HG03139 (cell line): ENCODE results near the gene MSI2.

ENCODE experiments used
- ATAC-seq: cut with Tn5 transposase; IDR thresholded peaks from one replicate; pipeline ENCODE4 v1.9.1; 2021; ENCODE audit not compliant: unreplicated experiment

Gene MSI2

DNA sequence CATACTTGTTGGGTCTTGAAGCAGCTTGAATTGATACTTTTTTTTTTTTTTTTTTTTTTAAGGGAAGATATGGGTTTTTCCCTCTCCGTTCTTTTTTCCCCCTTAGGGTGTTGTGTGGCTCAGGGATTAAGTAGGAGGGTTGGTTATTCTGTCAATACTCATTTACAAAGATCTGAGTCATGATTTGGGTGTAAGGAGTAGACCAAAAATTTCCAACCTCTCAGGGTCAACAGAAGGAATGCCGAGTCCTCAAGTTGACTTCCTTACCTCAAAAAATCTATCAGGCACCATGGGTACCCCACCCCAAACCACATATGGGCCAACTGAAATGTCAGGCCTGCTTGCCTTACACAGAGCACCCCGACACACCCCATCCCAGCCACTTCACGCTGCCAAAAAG, 258.3 kb downstream of the MSI2 start:
- no peak for ATAC-seq

DNA sequence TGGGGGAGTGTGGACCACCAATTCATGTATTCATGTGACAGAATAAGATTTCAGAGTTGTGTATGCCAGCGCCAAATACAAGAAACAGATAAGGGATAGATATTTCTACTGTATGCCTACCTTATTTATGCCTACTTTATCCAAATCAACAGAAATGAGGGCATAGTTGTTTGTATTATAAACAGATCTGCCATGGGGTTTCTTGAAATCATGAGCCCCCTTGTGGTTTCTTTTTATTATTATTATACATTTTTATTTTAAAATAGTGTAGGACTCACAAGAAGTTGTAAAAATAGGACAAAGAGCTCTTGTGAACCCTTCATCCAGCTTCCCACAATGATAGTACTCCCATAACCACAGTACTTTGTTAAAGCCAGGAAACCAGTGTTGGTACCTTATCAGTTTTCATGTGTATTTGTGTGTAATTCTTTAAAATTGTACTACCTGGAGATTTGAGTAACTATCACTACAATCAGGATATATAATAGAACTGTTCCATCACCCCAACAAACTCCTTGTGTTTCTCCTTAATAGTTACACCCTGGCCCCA, 259.4 kb downstream of the MSI2 start:
- no peak for ATAC-seq

DNA sequence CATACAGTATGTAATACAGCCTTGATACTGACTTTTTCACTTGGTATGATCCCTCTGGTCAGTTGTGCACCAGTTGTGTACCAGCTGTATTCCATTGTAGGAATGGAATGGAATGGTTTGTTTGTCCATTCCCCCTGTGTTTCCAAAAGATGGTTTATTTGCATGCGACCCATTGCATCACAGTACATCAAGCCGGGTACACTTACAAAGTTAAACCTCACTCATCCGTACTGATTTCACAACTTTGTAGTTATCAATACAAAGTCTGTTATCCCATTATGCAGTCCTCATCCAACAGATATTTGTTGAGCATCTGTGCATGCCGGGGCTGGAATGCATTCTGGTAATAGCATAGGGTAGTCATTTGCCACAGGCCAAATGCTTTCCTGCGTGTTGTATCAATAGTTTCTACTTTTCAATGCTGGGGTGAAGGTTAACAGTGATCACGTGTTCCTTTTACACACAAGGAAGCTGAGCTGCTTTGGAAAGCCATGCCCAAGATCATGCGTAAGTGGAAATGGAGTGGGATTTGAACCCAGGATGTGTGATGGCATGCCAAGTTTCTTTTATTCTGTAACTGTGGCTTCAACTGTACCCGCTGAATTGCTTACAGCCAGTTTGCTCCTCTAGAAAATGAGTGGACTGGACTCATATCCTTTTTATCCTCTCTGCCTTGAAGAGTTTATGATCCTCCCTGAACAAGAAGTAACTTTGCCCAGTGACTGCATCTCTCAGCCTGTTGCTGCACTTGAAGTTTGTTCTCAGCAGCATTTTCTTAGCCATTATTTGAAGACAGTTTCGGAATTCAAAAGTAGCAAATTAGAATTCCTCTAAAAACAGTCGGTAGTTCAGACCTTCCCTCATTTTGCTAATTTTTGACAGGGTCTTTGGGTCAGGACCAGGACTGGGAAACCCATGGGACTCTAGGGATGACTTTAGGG, 260.2 kb downstream of the MSI2 start:
- ATAC-seq = no peak

DNA sequence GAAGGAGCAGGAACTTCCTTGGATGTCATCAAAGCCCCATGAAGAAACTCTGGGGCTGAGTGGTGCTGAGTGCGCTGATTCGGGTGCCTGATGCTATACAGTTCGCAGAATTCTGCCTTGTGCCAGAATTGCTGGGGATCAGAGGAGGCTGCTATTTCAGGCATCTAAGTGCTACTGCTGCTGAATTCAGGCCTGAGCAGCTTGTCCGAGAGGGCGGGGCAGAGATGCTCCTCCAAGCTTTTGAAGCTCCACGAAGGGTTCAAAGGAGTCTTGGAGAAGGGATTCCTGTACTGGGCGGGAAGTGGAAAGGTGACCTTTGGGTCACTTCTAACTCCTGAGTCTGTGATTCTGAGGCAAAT, 260.9 kb downstream of the MSI2 start:
- no peak for ATAC-seq

DNA sequence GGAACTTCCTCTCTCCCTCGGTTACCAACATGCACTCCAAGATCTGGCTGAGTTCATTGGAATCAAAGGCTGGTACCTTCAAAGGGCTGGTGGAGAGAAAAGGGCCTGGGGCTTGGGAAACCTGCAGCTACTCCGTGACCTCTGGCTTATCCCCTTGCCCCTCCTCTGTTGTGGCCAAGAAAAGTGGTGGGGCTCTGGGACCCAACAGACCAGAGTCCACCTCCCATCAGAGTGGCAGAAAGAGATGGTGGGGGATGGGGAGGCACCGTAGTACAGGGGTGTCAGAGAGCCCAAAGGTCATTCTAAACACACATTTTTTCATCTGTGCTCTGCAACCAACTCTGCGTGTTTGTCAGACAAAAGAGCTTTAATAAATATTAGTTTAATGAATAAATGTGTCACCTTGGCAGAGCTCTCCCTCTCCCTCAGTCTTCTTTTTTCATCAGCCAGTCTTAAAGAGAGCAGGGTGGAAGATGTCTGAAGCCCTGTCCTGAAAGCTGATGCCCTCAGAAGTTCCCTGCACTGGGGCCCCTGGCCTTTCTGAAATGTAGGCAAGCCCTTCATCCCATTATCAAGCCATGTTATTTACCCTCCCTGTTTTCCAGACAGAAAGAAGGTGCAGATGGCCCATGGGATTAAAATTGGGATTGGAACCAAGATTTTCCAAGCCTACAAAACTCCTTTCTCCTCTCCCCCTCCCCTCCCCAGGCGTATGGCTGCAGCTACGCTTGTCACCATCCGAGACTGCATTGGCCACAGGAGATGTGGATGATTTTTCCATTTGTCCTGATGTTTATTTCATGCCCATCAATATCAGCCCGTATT, 261.5 kb downstream of the MSI2 start:
- ATAC-seq = no peak

DNA sequence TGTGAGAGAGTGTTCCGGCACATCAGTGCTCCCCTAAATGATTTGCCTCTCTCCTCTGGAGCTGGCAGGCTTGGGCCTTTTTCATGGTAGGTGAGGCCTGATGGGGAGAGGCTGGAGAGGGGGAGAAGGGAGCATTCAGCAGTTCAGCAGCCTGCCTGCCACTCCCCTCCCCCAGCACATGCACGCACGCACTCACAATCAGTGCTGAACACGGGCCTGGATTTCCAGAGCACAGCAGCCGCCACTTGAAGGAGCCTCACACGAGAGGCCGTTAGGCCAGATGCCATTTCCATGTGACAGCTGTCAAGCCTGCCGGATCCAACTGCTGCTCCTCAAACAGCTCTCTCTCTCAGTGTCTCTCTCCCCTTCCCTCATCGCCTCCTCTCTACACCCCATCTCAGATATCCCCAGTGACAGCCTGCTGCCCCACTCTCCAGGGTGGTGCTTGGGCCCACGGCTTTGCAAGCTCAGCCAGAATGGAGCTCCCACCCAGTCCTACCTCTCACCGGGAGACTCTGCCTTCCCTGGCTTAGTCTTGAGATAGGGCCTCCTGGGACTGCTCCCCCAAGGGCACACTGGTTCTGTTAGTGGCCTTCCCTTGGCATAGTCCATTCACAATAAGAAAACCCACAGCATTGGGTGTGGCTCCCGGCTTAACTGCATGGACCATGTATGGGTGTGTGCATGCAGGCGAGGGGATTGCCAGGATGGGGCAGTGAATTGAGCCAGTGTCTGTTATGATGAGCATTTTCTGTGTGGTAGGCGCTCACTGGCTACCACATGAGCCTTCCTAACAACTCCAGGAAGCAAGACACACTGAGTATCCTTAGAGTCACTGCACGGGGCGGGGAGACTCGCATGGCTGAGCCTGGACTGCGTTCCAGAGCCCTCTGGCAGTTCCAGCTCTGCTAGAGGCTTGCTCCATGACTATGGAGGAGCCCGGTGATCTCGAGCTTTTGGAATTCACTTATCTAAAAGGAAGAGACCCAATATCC, 262.6 kb downstream of the MSI2 start:
- ATAC-seq = no peak

DNA sequence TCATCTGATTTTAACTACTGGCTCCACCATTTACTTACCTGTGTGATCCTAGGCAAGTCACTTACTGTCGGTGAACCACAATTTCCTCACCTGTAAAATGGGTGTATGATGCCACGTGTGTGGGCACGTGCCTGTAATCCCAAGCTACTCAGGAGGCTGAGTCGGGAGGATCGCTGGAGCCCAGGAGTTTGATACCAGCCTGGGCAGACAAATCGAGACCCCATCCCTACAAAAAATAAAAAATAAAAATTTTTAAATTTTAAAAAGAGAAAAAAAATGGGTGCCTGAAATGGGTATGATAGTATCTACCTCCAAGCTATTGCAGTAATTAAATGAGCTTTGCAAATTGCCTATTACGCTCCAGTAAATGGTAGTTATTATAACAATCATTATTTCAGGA, 263.5 kb downstream of the MSI2 start:
- ATAC-seq = no peak

DNA sequence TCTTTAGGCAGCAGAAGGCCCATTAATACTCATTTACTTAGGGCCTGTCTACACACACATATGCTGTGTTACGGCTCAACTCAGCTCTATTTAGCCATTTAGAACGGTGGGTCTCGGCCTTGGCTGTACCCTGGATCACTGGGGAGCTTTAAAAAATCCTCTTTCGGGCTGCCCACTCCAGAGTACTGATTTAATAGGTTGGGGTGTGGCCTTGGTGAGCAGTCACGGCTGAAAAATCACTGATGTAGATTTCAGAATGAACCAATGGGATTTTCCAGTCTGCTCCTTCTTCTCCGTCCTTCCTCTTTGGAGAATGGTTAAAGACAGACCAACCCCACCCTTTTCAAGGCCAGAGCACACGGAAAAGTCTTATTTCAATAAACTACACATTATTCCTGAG, 265.3 kb downstream of the MSI2 start:
- ATAC-seq = no peak

DNA sequence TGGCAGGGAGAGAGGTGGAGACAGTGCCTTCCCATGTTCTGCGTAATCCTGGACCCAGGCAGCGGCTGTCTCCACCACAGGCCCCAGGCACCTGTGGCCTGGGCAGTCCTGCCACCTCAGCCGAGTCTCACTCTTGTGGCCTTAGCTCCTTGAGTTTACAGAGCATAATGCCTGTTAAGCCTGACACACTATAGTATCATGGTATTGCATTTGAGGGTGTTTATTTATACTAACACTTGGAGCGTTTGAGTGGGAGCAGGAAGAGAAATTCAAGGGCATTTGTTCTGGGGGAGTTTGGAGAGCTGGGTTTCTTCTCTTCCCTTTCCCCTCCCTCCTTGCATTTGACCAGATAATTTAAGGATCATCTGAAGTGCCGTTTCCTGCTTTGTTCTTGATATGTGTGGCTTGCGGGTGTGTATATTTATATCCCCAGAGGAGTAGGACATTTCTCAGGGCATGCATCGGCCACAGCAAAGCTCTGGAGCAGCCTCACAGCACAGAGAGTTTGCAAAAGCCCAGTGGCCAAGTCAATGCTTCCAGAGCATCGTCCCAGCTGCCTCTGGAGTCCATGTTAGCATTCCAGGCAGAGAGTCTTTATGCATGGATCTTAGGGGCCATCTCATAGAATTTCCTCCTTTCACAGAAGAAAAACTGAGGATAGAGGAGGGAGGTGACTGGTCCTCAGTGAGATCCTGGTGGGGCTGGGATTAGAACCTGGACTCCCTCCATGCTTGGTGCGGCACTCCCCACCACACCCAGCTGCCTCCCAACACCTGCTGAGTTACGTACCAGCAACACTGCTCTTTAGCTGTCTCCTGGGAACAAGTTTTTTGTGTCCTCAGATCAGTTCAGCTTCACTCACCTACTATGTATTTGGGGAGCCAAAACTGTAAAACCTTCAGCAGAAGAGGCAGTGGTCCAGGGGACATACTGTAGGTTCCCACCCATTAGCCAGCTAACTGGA, 266.0 kb downstream of the MSI2 start:
- ATAC-seq = no peak

DNA sequence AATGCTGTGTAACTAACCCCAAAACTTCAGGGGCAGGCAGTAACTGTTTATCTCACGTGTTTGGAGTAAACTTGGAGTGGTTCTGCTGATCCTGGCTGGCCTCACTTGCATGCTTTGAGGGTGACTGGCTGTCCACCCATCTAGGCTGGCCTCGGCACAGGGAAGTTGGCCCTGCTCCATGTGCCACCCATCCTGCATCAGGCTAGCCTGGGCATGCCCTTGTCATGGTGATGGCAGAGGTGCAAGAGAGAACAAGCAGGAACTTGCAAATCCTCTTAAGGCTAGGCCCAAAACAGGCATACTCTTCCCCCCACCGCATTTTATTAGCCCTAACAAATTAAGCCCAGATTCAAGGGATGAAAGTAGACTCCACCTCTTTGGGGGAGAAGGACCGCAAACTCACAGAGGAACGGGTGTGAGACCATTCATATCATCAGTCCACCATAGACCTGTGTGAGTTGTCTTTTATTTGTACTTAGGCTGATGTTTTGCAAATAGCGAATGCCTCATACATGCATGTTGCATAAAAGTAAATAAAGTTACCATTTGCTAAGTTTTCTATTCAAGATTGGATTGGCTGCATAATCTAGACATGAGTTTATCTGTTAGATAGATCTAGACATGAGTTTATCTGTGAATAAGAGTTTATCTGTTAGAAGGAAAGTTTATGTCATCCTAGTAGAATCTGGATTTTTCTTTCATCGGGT, 267.8 kb downstream of the MSI2 start:
- ATAC-seq = no peak

DNA sequence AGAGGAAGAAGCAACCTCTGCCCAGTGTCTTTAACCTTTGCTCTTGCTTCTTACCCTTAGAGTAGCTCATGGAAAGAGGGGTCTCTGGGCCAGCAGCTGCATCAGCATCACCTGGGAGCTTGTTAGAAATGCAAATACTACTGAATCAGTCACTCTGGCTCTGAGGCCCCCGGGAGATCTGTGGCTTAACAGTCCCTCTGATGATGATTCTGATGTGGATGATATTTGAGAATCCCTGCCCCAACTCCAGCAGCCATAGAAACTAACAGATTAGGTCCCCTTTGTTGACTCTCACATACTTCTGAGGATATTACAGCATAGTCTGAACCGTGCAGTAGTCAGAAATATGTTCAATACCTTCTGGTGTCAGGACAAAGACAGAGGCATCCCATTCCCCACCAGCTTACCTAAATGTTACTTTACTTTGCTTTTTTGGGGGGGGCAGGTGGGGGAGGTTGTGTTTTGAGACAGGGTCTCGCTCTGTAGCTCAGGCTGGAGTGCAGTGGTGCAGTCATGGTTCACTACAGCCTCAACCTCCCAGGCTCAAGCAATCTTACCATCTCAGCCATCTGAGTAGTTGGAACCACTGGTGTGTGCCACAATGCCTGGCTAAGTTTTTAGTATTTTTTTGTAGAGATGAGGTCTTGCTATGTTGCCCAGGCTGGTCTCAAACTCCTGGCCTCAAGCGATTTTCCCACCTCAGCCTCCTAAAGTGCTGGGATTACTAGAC, 268.7 kb downstream of the MSI2 start:
- ATAC-seq = no peak

DNA sequence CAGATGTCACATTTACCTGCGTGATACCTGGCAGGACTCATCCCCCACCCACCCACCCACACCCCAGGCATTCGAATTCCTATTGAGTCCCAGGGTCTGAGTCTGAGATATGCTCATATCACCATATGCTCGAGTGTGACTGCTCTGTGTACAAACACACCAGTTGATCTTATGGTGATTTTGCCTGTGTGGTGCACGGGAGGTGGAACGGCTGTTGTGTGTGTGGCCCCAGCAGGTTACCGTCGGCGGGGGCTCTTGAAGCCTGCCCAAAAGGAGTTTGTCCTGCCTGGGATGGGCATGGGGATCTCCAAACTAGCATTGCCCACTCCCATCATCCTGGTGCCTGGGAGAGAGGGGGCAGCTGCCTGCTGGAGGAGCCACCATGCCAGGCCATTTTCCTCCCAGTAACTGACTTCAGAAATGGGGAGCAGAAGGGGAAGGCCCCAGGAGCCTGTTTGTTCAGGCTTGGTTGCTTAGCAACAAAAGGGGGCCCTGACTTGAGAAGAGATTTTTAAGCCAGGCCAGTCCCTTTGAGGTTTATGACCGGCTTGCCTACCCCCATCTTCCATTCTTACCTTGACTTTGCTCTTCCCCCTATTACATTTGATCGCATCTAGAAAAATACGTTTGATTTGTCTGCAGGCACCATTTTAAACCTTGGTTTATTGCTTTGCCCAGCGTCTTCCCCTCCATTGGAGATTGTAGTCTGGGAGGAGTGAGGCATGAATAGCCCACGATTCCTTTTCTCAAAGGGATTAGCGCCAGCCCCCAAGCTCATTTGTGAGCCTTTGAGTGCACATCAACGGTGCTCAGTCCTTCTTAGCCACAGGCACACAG, 271.1 kb downstream of the MSI2 start:
- no peak for ATAC-seq

DNA sequence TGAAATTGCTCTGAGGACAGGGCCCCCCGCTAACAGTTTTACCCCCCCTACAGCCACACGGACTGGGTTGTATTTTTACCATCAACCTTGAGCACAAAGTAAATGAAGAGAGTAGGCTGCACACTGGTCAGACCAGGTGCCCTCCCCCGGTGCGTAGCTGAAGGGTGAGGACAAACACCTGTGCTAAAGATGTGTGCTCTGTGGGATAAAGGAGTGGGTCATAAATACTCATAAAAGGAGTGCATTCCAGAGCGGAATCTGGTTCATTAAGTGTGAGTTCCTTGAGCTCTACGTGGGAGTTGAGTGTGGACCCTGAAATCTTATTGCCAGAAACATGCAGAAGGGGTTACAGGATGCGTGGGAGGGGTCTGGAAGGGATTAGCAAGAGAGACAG, 271.7 kb downstream of the MSI2 start:
- no peak for ATAC-seq

DNA sequence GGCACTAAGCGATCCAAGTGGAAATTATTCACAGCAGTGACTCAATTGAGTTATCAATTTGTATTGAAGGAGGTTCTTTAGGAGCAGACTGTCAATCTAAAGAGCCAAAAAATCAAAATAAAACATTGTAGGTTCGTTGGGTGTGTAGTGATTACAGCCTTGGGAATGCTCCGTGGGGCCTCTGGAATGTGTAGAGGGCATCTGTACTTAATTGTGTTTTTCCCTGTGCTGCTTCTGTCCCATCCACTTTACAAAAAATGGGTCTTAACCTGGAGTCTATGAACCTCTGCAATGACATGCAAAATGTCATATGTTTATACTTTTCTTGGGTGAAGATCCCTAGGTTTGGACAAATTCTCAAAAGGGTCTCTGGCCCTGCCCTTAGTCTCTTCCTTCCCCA, 273.7 kb downstream of the MSI2 start:
- no peak for ATAC-seq

DNA sequence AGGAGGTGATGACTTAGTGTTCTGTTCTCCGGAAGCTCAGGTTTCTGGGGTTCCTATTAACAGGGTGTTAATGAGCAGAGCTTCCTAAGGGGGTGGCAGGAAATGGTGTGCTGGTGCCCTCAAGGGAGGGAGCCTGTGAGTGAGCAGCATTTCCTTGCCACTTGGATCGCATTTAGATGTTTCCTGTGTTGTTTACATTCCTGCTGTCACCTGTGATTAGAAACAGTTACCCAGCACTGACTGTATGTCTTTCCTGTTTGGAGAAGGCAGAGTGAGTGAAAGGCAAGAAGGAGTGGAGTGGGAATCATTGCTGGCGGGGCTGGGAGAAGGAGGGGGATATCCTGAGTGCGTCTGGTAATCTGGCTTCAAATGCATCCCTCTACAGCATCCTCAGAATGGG, 274.2 kb downstream of the MSI2 start:
- no peak for ATAC-seq

DNA sequence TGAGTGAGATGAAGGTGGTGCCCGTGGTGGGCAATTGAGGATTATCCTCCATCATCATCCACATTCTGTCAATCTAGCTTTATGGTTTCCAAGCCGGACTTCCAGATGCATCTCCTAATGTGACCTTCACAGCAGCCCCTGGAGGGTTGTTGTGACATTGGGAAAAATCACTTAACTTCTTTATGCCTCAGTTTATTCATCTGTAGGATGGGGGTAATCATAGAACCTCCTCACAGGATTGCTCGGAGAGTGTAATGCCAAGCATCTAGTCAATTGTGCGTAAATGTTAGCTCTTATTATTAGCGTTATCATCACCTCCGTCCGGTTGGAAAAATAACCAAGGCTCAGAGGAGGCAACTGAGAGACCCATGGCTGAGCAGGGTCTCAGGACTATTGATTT, 274.8 kb downstream of the MSI2 start:
- ATAC-seq = no peak
